Choroid plexus epithelial cell (primary cell): ENCODE data around the gene HERPUD1.

Source experiments
- DNase-seq: peaks from one replicate; pipeline ENCODE4 v3.0.0-alpha.2; 2010; ENCODE audit warnings: low read depth
- H3K4me3 ChIP-seq: 2 replicates; pipeline ENCODE4 v1.5.1; 2011; ENCODE audit warnings: low read depth, mild to moderate bottlenecking, control low read depth, low read length, moderate library complexity
- CTCF ChIP-seq: conservative IDR thresholded peaks from 2 replicates; pipeline ENCODE4 v1.5.1; 2011; ENCODE audit warnings: low read depth, mild to moderate bottlenecking, control low read depth, inconsistent platforms, low read length, moderate library complexity

Gene HERPUD1

GRCh38 chr16:56888806-56889205 lies 43.1 kb upstream of the HERPUD1 start:
- DNase-seq, result no peak
- no peak overlapping the region for H3K4me3 ChIP-seq
- TF ChIP-seq CTCF, result no peak

GRCh38 chr16:56889206-56889605 lies 42.7 kb upstream of the HERPUD1 start:
- no peak for DNase-seq
- no peak overlapping the region for H3K4me3 ChIP-seq
- TF ChIP-seq CTCF, result no peak

- no peak for TF ChIP-seq CTCF
- no peak for DNase-seq
- no peak overlapping the region for H3K4me3 ChIP-seq
Measured at GRCh38 chr16:56891685-56892084, 40.3 kb upstream of the HERPUD1 start.

- DNase-seq, result no peak
- TF ChIP-seq CTCF, result no peak
- no peak overlapping the region for H3K4me3 ChIP-seq
Measured at GRCh38 chr16:56892705-56893104, 39.2 kb upstream of the HERPUD1 start.

- no peak for TF ChIP-seq CTCF
- H3K4me3 ChIP-seq, result no peak overlapping the region
- DNase-seq, result no peak
Measured at GRCh38 chr16:56894331-56894917, 37.5 kb upstream of the HERPUD1 start.

GRCh38 chr16:56895813-56896212 lies 36.1 kb upstream of the HERPUD1 start:
- TF ChIP-seq CTCF, result no peak
- H3K4me3 ChIP-seq, result no peak overlapping the region
- DNase-seq, result no peak

GRCh38 chr16:56896244-56896643 lies 35.7 kb upstream of the HERPUD1 start:
- no peak overlapping the region for H3K4me3 ChIP-seq
- TF ChIP-seq CTCF, result no peak
- no peak for DNase-seq
